A673 (cell line): ENCODE data around the gene LTBR. TPM values are rescaled to one million over a fixed set of nuclear protein-coding genes. Genes with fewer than 3 reads are reported as not detected.

Experiments
- BruUV-seq: library from RNA; stranded (reverse); fragments of 400-500 nt; replicated peaks from 2 replicates; lab custom pipeline; 2021; lab: Mats Ljungman, UMichigan
- CTCF ChIA-PET: fragments of 300-600 bp; sonication (Branson Sonifier 250); formaldehyde crosslinking; loops from one replicate; lab custom pipeline; 2022; ENCODE audit warnings: antibody characterized with exemption; lab: Charles Lee
- POLR2A ChIA-PET: fragments of 300-600 bp; sonication (Branson Sonifier 250); formaldehyde crosslinking; loops from one replicate; lab custom pipeline; 2022; ENCODE audit warnings: antibody characterized with exemption; ENCODE audit not compliant: low non-redundant PET; lab: Charles Lee
- DNase-seq: peaks from one replicate; pipeline ENCODE4 v3.0.0-alpha.2; 2015; ENCODE audit warnings: low spot score
- H3K27ac ChIP-seq: fragments of 200-600 bp; sonication (generic); 2 replicates; pipeline ENCODE4 v1.5.1; 2016; ENCODE audit warnings: mixed run types, low read depth, mild to moderate bottlenecking, mixed read lengths, antibody characterized with exemption, low read length; ENCODE audit not compliant: poor library complexity, severe bottlenecking
- H3K27me3 ChIP-seq: fragments of 200-600 bp; sonication (generic); replicated peaks from 2 replicates; pipeline ENCODE4 v1.6.1; 2017; ENCODE audit warnings: mixed run types, low read depth, mild to moderate bottlenecking, mixed read lengths, antibody characterized with exemption, low read length; ENCODE audit not compliant: insufficient read depth, poor library complexity
- H3K36me3 ChIP-seq: fragments of 200-600 bp; sonication (generic); 2 replicates; pipeline ENCODE4 v1.6.1; 2016; ENCODE audit warnings: mixed run types, mild to moderate bottlenecking, mixed read lengths, antibody characterized with exemption, low read length; ENCODE audit not compliant: insufficient read depth, poor library complexity, severe bottlenecking
- H3K4me1 ChIP-seq: fragments of 200-600 bp; sonication (generic); 2 replicates; pipeline ENCODE4 v1.6.1; 2017; ENCODE audit warnings: mixed run types, mild to moderate bottlenecking, mixed read lengths, antibody characterized with exemption, low read length; ENCODE audit not compliant: insufficient read depth, poor library complexity, severe bottlenecking
- H3K4me3 ChIP-seq: fragments of 200-600 bp; sonication (generic); 2 replicates; pipeline ENCODE4 v1.5.1; 2016; ENCODE audit warnings: low read depth, mixed run types, mild to moderate bottlenecking, mixed read lengths, low read length; ENCODE audit not compliant: poor library complexity, severe bottlenecking
- H3K9me3 ChIP-seq: fragments of 200-600 bp; sonication (generic); 2 replicates; pipeline ENCODE4 v1.6.1; 2016; ENCODE audit warnings: mixed run types, low read depth, mild to moderate bottlenecking, mixed read lengths, antibody characterized with exemption, low read length; ENCODE audit not compliant: poor library complexity, severe bottlenecking
- EZH2 ChIP-seq: fragments of 200-600 bp; sonication (generic); IDR thresholded peaks from 2 replicates; pipeline ENCODE4 v1.6.1; 2017; ENCODE audit warnings: borderline replicate concordance, low read depth, mild to moderate bottlenecking, mixed read lengths, antibody characterized with exemption, low read length; ENCODE audit not compliant: poor library complexity, severe bottlenecking
- intact Hi-C: fragments of 100-400 bp; cut with micrococcal nuclease; formaldehyde crosslinking; loops from one replicate; pipeline ENCODE4 v1.10.0; 2022; ENCODE audit not compliant: unreplicated experiment
- total RNA-seq: library from RNA; stranded (reverse); gene quantifications from 2 replicates; pipeline ENCODE4 v1.2.3, GENCODE V29; 2021
- TF ChIP-seq, protein P1 (sequence below): fragments of 300-800, 200-600 bp; sonication (generic); conservative IDR thresholded peaks from 2 replicates; pipeline ENCODE4 v1.5.1; 2017; ENCODE audit warnings: low read depth, mild to moderate bottlenecking, antibody characterized with exemption, low read length, moderate library complexity, mixed read lengths

LTBR gene
- total RNA-seq, 1 experiment from 2014 or later = 27.5 TPM

GRCh38 chr12:6378709-6379472 lies 5.1 kb upstream of the LTBR start:
- DNase-seq = no peak
- Histone ChIP-seq H3K36me3 (no peaks in the 10 kb centered on the region), H3K9me3 (no peaks in the 10 kb centered on the region), H3K4me1 (peaks cover 7% of the 10 kb centered on the region), H3K27me3 (no peaks in the 10 kb centered on the region), H3K4me3 (no peak overlapping the region), H3K27ac (no peak overlapping the region)
- no peak for TF ChIP-seq EZH2
- TF ChIP-seq, protein P1, sequence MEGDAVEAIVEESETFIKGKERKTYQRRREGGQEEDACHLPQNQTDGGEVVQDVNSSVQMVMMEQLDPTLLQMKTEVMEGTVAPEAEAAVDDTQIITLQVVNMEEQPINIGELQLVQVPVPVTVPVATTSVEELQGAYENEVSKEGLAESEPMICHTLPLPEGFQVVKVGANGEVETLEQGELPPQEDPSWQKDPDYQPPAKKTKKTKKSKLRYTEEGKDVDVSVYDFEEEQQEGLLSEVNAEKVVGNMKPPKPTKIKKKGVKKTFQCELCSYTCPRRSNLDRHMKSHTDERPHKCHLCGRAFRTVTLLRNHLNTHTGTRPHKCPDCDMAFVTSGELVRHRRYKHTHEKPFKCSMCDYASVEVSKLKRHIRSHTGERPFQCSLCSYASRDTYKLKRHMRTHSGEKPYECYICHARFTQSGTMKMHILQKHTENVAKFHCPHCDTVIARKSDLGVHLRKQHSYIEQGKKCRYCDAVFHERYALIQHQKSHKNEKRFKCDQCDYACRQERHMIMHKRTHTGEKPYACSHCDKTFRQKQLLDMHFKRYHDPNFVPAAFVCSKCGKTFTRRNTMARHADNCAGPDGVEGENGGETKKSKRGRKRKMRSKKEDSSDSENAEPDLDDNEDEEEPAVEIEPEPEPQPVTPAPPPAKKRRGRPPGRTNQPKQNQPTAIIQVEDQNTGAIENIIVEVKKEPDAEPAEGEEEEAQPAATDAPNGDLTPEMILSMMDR = no peak
- POLR2A ChIA-PET = no interaction called here
- intact Hi-C loops = no loop called here
- CTCF ChIA-PET = no interaction called here
- no TSS peak for BruUV-seq

DNA sequence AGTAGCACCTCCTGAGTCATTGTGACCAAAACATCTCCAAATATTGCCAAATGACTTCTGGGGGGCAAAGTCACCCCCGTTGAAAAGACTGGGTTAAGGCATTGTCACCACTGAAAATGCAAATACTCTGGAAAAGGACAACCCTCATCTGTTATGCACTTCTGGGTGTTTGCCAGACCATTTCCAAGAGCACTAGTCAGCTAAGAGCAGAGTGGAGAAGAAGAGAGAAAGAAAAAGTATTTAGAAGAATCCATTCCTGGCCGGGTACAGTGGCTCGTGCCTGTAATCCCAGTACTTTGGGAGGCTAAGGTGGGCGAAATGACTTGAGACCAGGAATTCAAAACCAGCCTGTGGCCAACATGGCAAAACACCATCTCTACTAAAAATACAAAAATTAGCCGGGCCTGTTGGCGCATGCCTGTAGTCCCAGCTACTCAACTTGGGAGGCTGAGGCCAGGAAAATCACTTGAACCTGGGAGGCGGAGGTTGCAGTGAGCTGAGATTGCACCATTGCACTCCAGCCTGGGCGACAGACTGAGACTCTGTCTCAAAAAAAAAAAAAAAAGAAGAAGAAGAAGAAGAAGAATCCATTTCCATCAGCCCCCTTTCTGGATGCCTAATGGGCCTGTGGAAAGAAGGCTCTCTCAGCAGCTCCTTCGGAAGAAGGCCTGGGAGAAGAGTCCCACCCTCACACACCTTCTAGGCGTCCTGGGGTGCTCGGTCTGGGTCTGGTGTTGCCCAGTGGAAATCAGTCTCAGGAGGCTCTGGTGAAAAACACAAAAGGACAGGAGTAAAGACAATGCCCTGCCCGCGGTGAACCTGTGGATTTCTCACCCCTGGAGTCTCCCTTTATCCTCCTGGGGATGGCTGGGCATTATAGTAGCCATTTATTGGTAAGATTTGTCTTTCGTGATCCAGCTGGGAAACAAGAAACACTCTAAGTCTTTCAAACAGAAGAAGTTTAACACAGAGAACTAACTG lies 3.5 kb upstream of the LTBR start:
- DNase-seq = no peak
- ChIA-PET POLR2A (no interaction called here), CTCF (no interaction called here)
- BruUV-seq = no TSS peak
- Histone ChIP-seq H3K36me3 (no peaks in the 10 kb centered on the region), H3K27ac (no peak overlapping the region), H3K4me1 (peaks cover 7% of the 10 kb centered on the region), H3K4me3 (no peak overlapping the region), H3K27me3 (no peaks in the 10 kb centered on the region), H3K9me3 (no peaks in the 10 kb centered on the region)
- intact Hi-C loops = no loop called here
- TF ChIP-seq EZH2 = no peak
- TF ChIP-seq, protein P1 = no peak

- H3K27me3 ChIP-seq = no peaks in the 10 kb centered on the region
- H3K9me3 ChIP-seq = no peaks in the 10 kb centered on the region
- POLR2A ChIA-PET = interaction anchor here (0.6 kb wide), 1 partner anchor 152 kb away, joined by 3 read pairs; no protein-coding TSS in a partner anchor
- no peak for DNase-seq
- BruUV-seq = no TSS peak
- no peak overlapping the region for H3K4me3 ChIP-seq
- H3K36me3 ChIP-seq = no peaks in the 10 kb centered on the region
- TF ChIP-seq, protein P1 = no peak
- TF ChIP-seq EZH2 = no peak
- intact Hi-C loops = no loop called here
- H3K27ac ChIP-seq = no peak overlapping the region
- CTCF ChIA-PET = no interaction called here
- peaks cover 7% of the 10 kb centered on the region for H3K4me1 ChIP-seq
Measured at GRCh38 chr12:6382371-6382770, 1.6 kb upstream of the LTBR start.
